Loucy (cell line): Measurements from ENCODE around the gene ITGA8.
"Not testable (repeated sequence)": the region's sequence is repeated elsewhere in the genome, so short reads cannot be mapped to it uniquely, and the experiment has no call there.

Source experiments
- H2AFZ ChIP-seq: fragments of 200-600 bp; sonication (generic); 2 replicates; pipeline ENCODE4 v1.6.0; 2016; ENCODE audit warnings: antibody characterized with exemption, mild to moderate bottlenecking, low read length, moderate library complexity
- H3F3A ChIP-seq: fragments of 200-600 bp; 2 replicates; pipeline ENCODE4 v1.6.0; 2016; ENCODE audit warnings: antibody characterized with exemption, low read depth, mild to moderate bottlenecking
- H3K27me3 ChIP-seq: fragments of 200-600 bp; sonication (generic); 2 replicates; pipeline ENCODE4 v1.6.1; 2014; ENCODE audit warnings: low read length, mild to moderate bottlenecking; ENCODE audit not compliant: insufficient read depth, poor library complexity, severe bottlenecking
- H3K36me3 ChIP-seq: fragments of 200-600 bp; sonication (generic); 2 replicates; pipeline ENCODE4 v1.6.1; 2016; ENCODE audit warnings: low read length; ENCODE audit not compliant: insufficient read depth
- H3K4me1 ChIP-seq: fragments of 200-600 bp; sonication (generic); 2 replicates; pipeline ENCODE4 v1.5.1; 2014; ENCODE audit warnings: low read length, mild to moderate bottlenecking; ENCODE audit not compliant: insufficient read depth, poor library complexity, severe bottlenecking
- H3K4me2 ChIP-seq: fragments of 200-600 bp; sonication (generic); 2 replicates; pipeline ENCODE4 v1.6.0; 2014; ENCODE audit warnings: antibody characterized with exemption, low read length, low read depth, mild to moderate bottlenecking; ENCODE audit not compliant: poor library complexity, severe bottlenecking
- H3K4me3 ChIP-seq: fragments of 200-600 bp; sonication (generic); 2 replicates; pipeline ENCODE4 v1.5.1; 2014; ENCODE audit warnings: low read length, mild to moderate bottlenecking, mixed read lengths; ENCODE audit not compliant: poor library complexity, severe bottlenecking
- H3K79me2 ChIP-seq: fragments of 200-600 bp; sonication (generic); 2 replicates; pipeline ENCODE4 v1.6.1; 2014; ENCODE audit warnings: low read length; ENCODE audit not compliant: insufficient read depth
- H3K9ac ChIP-seq: fragments of 200-600 bp; sonication (generic); 2 replicates; pipeline ENCODE4 v1.6.0; 2014; ENCODE audit warnings: mild to moderate bottlenecking, low read depth, low read length, moderate library complexity; ENCODE audit not compliant: poor library complexity, severe bottlenecking
- H3K9me2 ChIP-seq: fragments of 200-600 bp; sonication (generic); replicated peaks from 2 replicates; pipeline ENCODE4 v1.6.1; 2016; ENCODE audit warnings: low read depth, low read length, mixed read lengths
- H3K9me3 ChIP-seq: fragments of 200-600 bp; sonication (generic); 2 replicates; pipeline ENCODE4 v1.6.1; 2014; ENCODE audit warnings: mild to moderate bottlenecking, antibody characterized with exemption, low read length, low read depth; ENCODE audit not compliant: insufficient read depth
- H4K20me1 ChIP-seq: fragments of 200-600 bp; sonication (generic); 2 replicates; pipeline ENCODE4 v1.6.0; 2014; ENCODE audit warnings: antibody characterized with exemption, low read length, mild to moderate bottlenecking; ENCODE audit not compliant: insufficient read depth, poor library complexity, severe bottlenecking
- EZH2phosphoT487 ChIP-seq: fragments of 200-600 bp; IDR thresholded peaks from 2 replicates; pipeline ENCODE4 v1.6.1; 2018; ENCODE audit warnings: antibody characterized with exemption, mild to moderate bottlenecking, moderate library complexity, borderline replicate concordance
- TF ChIP-seq, protein P1 (sequence below): fragments of 200-600 bp; sonication (generic); conservative IDR thresholded peaks from 2 replicates; pipeline ENCODE4 v1.5.1; 2014; ENCODE audit warnings: mild to moderate bottlenecking, antibody characterized with exemption, low read length

The ITGA8 gene

DNA sequence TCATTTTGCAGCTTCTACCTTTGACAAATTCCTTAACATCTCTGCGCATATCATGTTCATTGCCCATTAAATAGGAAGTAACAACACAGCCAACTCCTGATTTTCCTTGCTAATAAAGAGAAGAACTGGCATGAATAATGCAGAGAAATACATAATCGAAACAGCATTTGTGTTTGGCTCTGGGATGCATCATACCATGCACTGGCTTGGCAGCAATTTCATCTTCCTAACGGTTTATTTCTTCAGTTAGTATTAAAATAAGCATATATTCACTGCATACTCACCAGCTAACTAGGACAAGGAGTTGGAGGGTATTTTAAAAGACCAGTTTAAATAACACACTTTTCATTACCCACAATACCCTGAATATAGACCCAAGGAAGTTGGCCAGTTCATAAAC lies 132.5 kb downstream of the ITGA8 start:
- Histone ChIP-seq H4K20me1 (no peaks in the 10 kb centered on the region), H3K9me3 (no peaks in the 10 kb centered on the region), H2AFZ (no peak overlapping the region), H3K36me3 (no peaks in the 10 kb centered on the region), H3K27me3 (no peaks in the 10 kb centered on the region), H3K4me1 (no peaks in the 10 kb centered on the region), H3K9ac (no peak overlapping the region), H3F3A (no peaks in the 10 kb centered on the region), H3K79me2 (no peaks in the 10 kb centered on the region), H3K4me3 (no peak overlapping the region), H3K4me2 (no peak overlapping the region), H3K9me2 (no peaks in the 10 kb centered on the region)
- TF ChIP-seq EZH2phosphoT487: no peak
- TF ChIP-seq, protein P1, sequence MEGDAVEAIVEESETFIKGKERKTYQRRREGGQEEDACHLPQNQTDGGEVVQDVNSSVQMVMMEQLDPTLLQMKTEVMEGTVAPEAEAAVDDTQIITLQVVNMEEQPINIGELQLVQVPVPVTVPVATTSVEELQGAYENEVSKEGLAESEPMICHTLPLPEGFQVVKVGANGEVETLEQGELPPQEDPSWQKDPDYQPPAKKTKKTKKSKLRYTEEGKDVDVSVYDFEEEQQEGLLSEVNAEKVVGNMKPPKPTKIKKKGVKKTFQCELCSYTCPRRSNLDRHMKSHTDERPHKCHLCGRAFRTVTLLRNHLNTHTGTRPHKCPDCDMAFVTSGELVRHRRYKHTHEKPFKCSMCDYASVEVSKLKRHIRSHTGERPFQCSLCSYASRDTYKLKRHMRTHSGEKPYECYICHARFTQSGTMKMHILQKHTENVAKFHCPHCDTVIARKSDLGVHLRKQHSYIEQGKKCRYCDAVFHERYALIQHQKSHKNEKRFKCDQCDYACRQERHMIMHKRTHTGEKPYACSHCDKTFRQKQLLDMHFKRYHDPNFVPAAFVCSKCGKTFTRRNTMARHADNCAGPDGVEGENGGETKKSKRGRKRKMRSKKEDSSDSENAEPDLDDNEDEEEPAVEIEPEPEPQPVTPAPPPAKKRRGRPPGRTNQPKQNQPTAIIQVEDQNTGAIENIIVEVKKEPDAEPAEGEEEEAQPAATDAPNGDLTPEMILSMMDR: no peak

GRCh38 chr10:15585303-15585715 lies 134.4 kb downstream of the ITGA8 start:
- no peak for TF ChIP-seq EZH2phosphoT487
- TF ChIP-seq, protein P1: peak; percentile 98
- Histone ChIP-seq H3K4me1 (no peaks in the 10 kb centered on the region), H4K20me1 (no peaks in the 10 kb centered on the region), H3K36me3 (no peaks in the 10 kb centered on the region), H3F3A (no peaks in the 10 kb centered on the region), H3K27me3 (no peaks in the 10 kb centered on the region), H3K9me2 (no peaks in the 10 kb centered on the region), H3K9me3 (no peaks in the 10 kb centered on the region), H2AFZ (peak overlapping the region; percentile 62), H3K4me2 (peak overlapping the region; percentile 13), H3K4me3 (no peak overlapping the region), H3K79me2 (no peaks in the 10 kb centered on the region), H3K9ac (no peak overlapping the region)

GRCh38 chr10:15582972-15583371 lies 136.8 kb downstream of the ITGA8 start:
- not testable (repeated sequence) for H2AFZ ChIP-seq, H3F3A ChIP-seq, H4K20me1 ChIP-seq, H3K4me2 ChIP-seq, H3K9me2 ChIP-seq, H3K4me1 ChIP-seq, H3K9me3 ChIP-seq, H3K4me3 ChIP-seq, H3K27me3 ChIP-seq, H3K79me2 ChIP-seq, H3K9ac ChIP-seq, H3K36me3 ChIP-seq

GRCh38 chr10:15579605-15580004 lies 140.1 kb downstream of the ITGA8 start:
- Histone ChIP-seq H3K9ac (no peak overlapping the region), H3K36me3 (no peaks in the 10 kb centered on the region), H3F3A (no peaks in the 10 kb centered on the region), H3K4me3 (no peak overlapping the region), H3K27me3 (no peaks in the 10 kb centered on the region), H3K79me2 (no peaks in the 10 kb centered on the region), H3K4me2 (no peak overlapping the region), H2AFZ (no peak overlapping the region), H3K4me1 (no peaks in the 10 kb centered on the region), H3K9me2 (no peaks in the 10 kb centered on the region), H4K20me1 (no peaks in the 10 kb centered on the region), H3K9me3 (no peaks in the 10 kb centered on the region)
- no peak for TF ChIP-seq EZH2phosphoT487
- TF ChIP-seq, protein P1: no peak
